ENCODE measurements around the gene FDPS. TPM values are rescaled to one million over a fixed set of nuclear protein-coding genes. Genes with fewer than 3 reads are reported as not detected.

The FDPS gene
- total and polyA plus RNA-seq, 2 donors (not counting 3 experiments of a cell fraction or from before 2014, with no cell fraction given), result 630 to 646 TPM

GRCh38 chr1:155301342-155301841, 7.3 kb upstream of the FDPS start, which contains the start of gene PKLR:
TSS of gene PKLR (minus strand) at chr1:155301438. CDS start at chr1:155301395, 43 bp downstream.
- DNase-seq (ENCODE audit: low read depth, low spot score) (no peak), FAIRE-seq (no peak)
- Histone ChIP-seq H3K79me2 (ENCODE audit: control insufficient read depth, insufficient read depth, low read length) (no peaks in the 10 kb centered on the region), H3K27me3 (ENCODE audit: control insufficient read depth in 2 of 2, insufficient read depth in 2 of 2, low read length in 2 of 2) (peaks cover 6 to 9% of the 10 kb centered on the region in 2 experiments), H3K4me1 (ENCODE audit: control insufficient read depth, extremely low read depth, insufficient read depth, low read length) (no peaks in the 10 kb centered on the region), H4K20me1 (replicated peaks; ENCODE audit: control insufficient read depth, extremely low read depth, insufficient read depth, low read length) (no peaks in the 10 kb centered on the region), H2AFZ (ENCODE audit: low read depth, low read length) (no peak within 1 kb of the TSS), H3K4me2 (ENCODE audit: insufficient read depth, low read length) (no peak within 1 kb of the TSS), H3K36me3 (ENCODE audit: control insufficient read depth in 2 of 2, extremely low read depth in 1 of 2, insufficient read depth in 2 of 2, low read length in 2 of 2) (no peaks in the 10 kb centered on the region), H3K27ac (ENCODE audit: insufficient read depth, low read depth, low read length) (no peak within 1 kb of the TSS), H3K9me1 (replicated peaks; ENCODE audit: control insufficient read depth, extremely low read depth, insufficient read depth, low read length) (no peaks in the 10 kb centered on the region), H3K4me3 (replicated peaks in 1 of 3; ENCODE audit: insufficient read depth in 1 of 3, low read depth in 1 of 3, low read length in 3 of 3) (no peak within 1 kb of the TSS), H3K9me3 (replicated peaks; ENCODE audit: control insufficient read depth, insufficient read depth, low read length) (no peaks in the 10 kb centered on the region), H3K9ac (replicated peaks; ENCODE audit: extremely low read depth, insufficient read depth, low read length) (no peak within 1 kb of the TSS)
- ChIA-PET CTCF (no interaction called here), POLR2A (no interaction called here)
- BruUV-seq (replicated peaks), result no TSS peak
- TF ChIP-seq MAX (IDR thresholded peaks at IDR 0.05; ENCODE audit: insufficient read depth, insufficient read length) (no peak), GATA2 (IDR thresholded peaks at IDR 0.05; ENCODE audit: insufficient read depth, insufficient read length, low read depth, low read length) (no peak), CTCF (IDR thresholded peaks at IDR 0.05; ENCODE audit: extremely low read depth in 1 of 2, insufficient read depth in 1 of 2, low read depth in 1 of 2, low read length in 2 of 2) (no peak), FOS (IDR thresholded peaks at IDR 0.05; ENCODE audit: borderline replicate concordance, insufficient read depth, low read length) (no peak), EZH2 (IDR thresholded peaks at IDR 0.05; ENCODE audit: borderline replicate concordance, low read depth, low read length, severe bottlenecking) (no peak), POLR2A (IDR thresholded peaks at IDR 0.05; ENCODE audit: low read depth, low read length) (no peak)
- intact Hi-C loops (cut with micrococcal nuclease), result no loop called here
- dilution Hi-C loops (cut with MboI; ENCODE audit: extremely low pct_ligation_motif_present, low sequenced_read_pairs), result no loop called here

All from endothelial cell of umbilical vein (primary cell).